ENCODE data around the gene ZNF330. TPM values are rescaled to one million over a fixed set of nuclear protein-coding genes. Genes with fewer than 3 reads are reported as not detected.

The ZNF330 gene
- total and polyA plus RNA-seq, 10 of the 15 experiments (the other 5 are each of a cell fraction or from before 2014, with no cell fraction given) = 31.3 to 57.6 (median 44.3) TPM

DNA sequence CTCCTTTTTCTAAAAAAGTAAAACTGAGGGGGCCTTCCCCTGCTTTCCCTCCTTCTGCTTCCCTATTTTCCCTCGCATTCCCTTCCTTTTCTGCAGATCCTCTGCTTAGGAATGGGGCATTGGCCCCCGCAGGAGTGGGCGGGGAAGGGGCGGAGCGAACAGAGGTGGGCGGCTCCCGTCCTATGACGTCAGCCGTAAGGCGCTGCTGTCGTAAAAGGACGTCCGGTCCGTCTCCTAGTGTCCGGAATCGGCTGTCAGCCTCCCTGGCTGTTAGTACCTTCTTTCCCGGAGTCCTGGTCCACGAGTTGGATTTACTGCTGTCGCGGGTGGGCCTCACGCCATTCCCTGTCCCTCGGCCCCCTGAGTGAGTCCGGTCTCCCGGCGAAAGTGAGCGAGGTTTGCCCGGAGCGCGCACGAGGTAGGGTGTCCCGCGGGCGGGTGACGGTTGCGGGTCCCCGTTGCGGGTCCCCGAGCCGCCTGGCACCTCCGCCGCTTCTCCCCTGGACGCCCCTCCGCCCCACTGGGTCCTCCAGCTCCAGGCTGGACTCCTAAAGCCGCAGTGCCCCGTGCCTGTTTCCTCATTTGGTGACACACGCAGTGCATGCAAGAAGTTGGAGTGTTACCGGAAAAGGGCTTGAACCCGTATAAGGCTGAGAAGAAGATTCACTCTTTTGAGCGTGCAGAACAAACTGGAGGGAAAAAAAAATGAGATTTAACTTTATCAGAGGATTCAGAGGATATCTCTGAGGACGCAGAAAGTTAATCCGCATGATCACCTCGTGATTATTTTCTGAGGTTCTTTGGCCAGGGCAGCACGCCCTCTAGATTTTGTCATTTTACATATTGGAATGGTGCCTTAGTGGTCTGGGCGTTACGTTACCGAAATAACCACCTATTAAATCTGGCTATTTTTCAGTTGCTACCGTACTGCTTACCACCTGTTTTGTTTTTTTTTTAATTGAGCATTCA, at the start of gene ZNF330 (continued):
- TF ChIP-seq, protein P1, sequence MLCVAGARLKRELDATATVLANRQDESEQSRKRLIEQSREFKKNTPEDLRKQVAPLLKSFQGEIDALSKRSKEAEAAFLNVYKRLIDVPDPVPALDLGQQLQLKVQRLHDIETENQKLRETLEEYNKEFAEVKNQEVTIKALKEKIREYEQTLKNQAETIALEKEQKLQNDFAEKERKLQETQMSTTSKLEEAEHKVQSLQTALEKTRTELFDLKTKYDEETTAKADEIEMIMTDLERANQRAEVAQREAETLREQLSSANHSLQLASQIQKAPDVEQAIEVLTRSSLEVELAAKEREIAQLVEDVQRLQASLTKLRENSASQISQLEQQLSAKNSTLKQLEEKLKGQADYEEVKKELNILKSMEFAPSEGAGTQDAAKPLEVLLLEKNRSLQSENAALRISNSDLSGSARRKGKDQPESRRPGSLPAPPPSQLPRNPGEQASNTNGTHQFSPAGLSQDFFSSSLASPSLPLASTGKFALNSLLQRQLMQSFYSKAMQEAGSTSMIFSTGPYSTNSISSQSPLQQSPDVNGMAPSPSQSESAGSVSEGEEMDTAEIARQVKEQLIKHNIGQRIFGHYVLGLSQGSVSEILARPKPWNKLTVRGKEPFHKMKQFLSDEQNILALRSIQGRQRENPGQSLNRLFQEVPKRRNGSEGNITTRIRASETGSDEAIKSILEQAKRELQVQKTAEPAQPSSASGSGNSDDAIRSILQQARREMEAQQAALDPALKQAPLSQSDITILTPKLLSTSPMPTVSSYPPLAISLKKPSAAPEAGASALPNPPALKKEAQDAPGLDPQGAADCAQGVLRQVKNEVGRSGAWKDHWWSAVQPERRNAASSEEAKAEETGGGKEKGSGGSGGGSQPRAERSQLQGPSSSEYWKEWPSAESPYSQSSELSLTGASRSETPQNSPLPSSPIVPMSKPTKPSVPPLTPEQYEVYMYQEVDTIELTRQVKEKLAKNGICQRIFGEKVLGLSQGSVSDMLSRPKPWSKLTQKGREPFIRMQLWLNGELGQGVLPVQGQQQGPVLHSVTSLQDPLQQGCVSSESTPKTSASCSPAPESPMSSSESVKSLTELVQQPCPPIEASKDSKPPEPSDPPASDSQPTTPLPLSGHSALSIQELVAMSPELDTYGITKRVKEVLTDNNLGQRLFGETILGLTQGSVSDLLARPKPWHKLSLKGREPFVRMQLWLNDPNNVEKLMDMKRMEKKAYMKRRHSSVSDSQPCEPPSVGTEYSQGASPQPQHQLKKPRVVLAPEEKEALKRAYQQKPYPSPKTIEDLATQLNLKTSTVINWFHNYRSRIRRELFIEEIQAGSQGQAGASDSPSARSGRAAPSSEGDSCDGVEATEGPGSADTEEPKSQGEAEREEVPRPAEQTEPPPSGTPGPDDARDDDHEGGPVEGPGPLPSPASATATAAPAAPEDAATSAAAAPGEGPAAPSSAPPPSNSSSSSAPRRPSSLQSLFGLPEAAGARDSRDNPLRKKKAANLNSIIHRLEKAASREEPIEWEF (IDR thresholded peaks at IDR 0.05; ENCODE audit: insufficient replicate concordance, low read depth, low read length) = no peak
- TF ChIP-seq CREB1 (IDR thresholded peaks at IDR 0.05; ENCODE audit: low read depth) (peak; percentile 97), SUZ12 (IDR thresholded peaks at IDR 0.05; ENCODE audit: unreplicated experiment) (no peak), SMAD5 (IDR thresholded peaks at IDR 0.05; ENCODE audit: low read depth) (peak; percentile 68; the same call in 1 of the 2 replicates), IRF5 (IDR thresholded peaks at IDR 0.05; ENCODE audit: borderline replicate concordance) (no peak), CBX5 (IDR thresholded peaks at IDR 0.05; ENCODE audit: low read depth) (0 out of 2 replicates have a peak, but pooled peaks have one; percentile 54), EGR1 (IDR thresholded peaks at IDR 0.05; ENCODE audit: borderline replicate concordance in 1 of 2, low read depth in 2 of 2, low read length in 2 of 2) (peak in 1 of 2 experiments; percentile 87; a peak in 2 of 3 replicates), SMARCA5 (IDR thresholded peaks at IDR 0.05) (0 out of 2 replicates have a peak, but pooled peaks have one; percentile 26), DPF2 (IDR thresholded peaks at IDR 0.05) (0 out of 2 replicates have a peak, but pooled peaks have one; percentile 51), RFX5 (IDR thresholded peaks at IDR 0.05; ENCODE audit: low read depth, low read length) (peak; percentile 81), TCF12 (IDR thresholded peaks at IDR 0.05; ENCODE audit: low read depth, low read length) (no peak), POLR2AphosphoS2 (IDR thresholded peaks at IDR 0.05; ENCODE audit: low read depth, low read length) (peak; percentile 79; the same call in 1 of the 2 replicates), ASH2L (IDR thresholded peaks at IDR 0.05; ENCODE audit: borderline replicate concordance, low read depth) (peak; percentile 95; the same call in 1 of the 2 replicates), MEF2A (IDR thresholded peaks at IDR 0.05; ENCODE audit: insufficient read depth, low read depth, low read length) (peak; percentile 45; the same call in 1 of the 2 replicates), E2F4 (IDR thresholded peaks at IDR 0.05; ENCODE audit: low read depth, low read length) (no peak), SREBF2 (IDR thresholded peaks at IDR 0.05; ENCODE audit: low read length) (no peak)
- TF ChIP-seq, protein P2, sequence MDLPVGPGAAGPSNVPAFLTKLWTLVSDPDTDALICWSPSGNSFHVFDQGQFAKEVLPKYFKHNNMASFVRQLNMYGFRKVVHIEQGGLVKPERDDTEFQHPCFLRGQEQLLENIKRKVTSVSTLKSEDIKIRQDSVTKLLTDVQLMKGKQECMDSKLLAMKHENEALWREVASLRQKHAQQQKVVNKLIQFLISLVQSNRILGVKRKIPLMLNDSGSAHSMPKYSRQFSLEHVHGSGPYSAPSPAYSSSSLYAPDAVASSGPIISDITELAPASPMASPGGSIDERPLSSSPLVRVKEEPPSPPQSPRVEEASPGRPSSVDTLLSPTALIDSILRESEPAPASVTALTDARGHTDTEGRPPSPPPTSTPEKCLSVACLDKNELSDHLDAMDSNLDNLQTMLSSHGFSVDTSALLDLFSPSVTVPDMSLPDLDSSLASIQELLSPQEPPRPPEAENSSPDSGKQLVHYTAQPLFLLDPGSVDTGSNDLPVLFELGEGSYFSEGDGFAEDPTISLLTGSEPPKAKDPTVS (IDR thresholded peaks at IDR 0.05; ENCODE audit: low read depth, low read length) = no peak
- TF ChIP-seq, protein P3, sequence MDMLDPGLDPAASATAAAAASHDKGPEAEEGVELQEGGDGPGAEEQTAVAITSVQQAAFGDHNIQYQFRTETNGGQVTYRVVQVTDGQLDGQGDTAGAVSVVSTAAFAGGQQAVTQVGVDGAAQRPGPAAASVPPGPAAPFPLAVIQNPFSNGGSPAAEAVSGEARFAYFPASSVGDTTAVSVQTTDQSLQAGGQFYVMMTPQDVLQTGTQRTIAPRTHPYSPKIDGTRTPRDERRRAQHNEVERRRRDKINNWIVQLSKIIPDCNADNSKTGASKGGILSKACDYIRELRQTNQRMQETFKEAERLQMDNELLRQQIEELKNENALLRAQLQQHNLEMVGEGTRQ (IDR thresholded peaks at IDR 0.05; ENCODE audit: borderline replicate concordance, low read depth, low read length) = no peak

Measured in GM12878 (cell line).